Lung (tissue), 13 donors: Measurements from ENCODE around the gene ERGIC1. TPM values are rescaled to one million over a fixed set of nuclear protein-coding genes. Genes with fewer than 3 reads are reported as not detected.

Experiments used
- ATAC-seq: fragments of 200-7000 bp; cut with Tn5 transposase; one replicate; pipeline ENCODE4 v1.9.1; 2020; ENCODE audit warnings: moderate number of reproducible peaks; ENCODE audit not compliant: insufficient read depth, low FRiP score
- DNase-seq, 3 donors: peaks; one replicate each; pipeline ENCODE4 v3.0.0-alpha.2; 2013 to 2017
- H3K27ac ChIP-seq, 2 donors: one replicate each; pipeline ENCODE4 v1.5.1; 2013; ENCODE audit warnings: mild to moderate bottlenecking in 2 of 2, moderate library complexity in 2 of 2, control low read depth in 1 of 2, inconsistent platforms in 1 of 2, low read depth in 1 of 2, low read length in 1 of 2
- H3K27me3 ChIP-seq, 3 donors: one replicate each; pipeline ENCODE4 v1.5.1; 2013; ENCODE audit warnings: low read length in 2 of 3; ENCODE audit not compliant: control insufficient read depth in 3 of 3, insufficient read depth in 3 of 3
- H3K36me3 ChIP-seq, 4 donors: one replicate each; pipeline ENCODE4 v1.5.1; 2013; ENCODE audit warnings: low read length in 4 of 4, mild to moderate bottlenecking in 1 of 4, moderate library complexity in 1 of 4; ENCODE audit not compliant: control insufficient read depth in 4 of 4, insufficient read depth in 4 of 4
- H3K4me1 ChIP-seq, 5 donors: one replicate each; pipeline ENCODE4 v1.5.1; 2013; ENCODE audit warnings: low read length in 5 of 5, mild to moderate bottlenecking in 2 of 5, moderate library complexity in 1 of 5; ENCODE audit not compliant: control insufficient read depth in 5 of 5, insufficient read depth in 5 of 5
- H3K4me3 ChIP-seq: one replicate; pipeline ENCODE4 v1.5.1; 2013; ENCODE audit warnings: mild to moderate bottlenecking, control low read depth, moderate library complexity
- H3K9ac ChIP-seq, 2 donors: one replicate each; pipeline ENCODE4 v1.5.1; 2013; ENCODE audit warnings: low read length in 2 of 2, control low read depth in 1 of 2; ENCODE audit not compliant: insufficient read depth in 1 of 2
- H3K9me3 ChIP-seq, 4 donors: one replicate each; pipeline ENCODE4 v1.5.1; 2013; ENCODE audit warnings: low read length in 3 of 4, mild to moderate bottlenecking in 1 of 4, moderate library complexity in 1 of 4; ENCODE audit not compliant: control insufficient read depth in 4 of 4, insufficient read depth in 3 of 4
- CTCF ChIP-seq: IDR thresholded peaks from 2 replicates; pipeline ENCODE4 v1.5.1; 2012; ENCODE audit warnings: mild to moderate bottlenecking; ENCODE audit errors: control extremely low read depth, extremely low read depth
- WGBS, 2 donors: extraction: QIAGEN DNeasy Blood & Tissue Kit; methylation state at CpG; one replicate each; pipeline ENCODE4 v1.1.7; 2013; 5-methylcytosine and 5-hydroxymethylcytosine counted together
- polyA plus RNA-seq, 2 donors: library from polyadenylated mRNA; stranded (reverse); fragments of 200-250 nt; gene quantifications; one replicate each; pipeline ENCODE4 v1.2.1, GENCODE V29; 2013
- small RNA-seq: library from RNA; depleted of rRNA; stranded (forward); fragments of <200 nt; gene quantifications from one replicate; pipeline ENCODE3, GENCODE V24; 2014; ENCODE audit warnings: low replicate concordance
- total RNA-seq, 2 donors: library from RNA; depleted of rRNA in 1 of 2; stranded (reverse); fragments of >200 nt in 1 of 2; gene quantifications; one replicate each; pipeline ENCODE4 v1.2.1, GENCODE V29; 2014 to 2021
- donor health status: control.
- donor health status: control.
- donor health status: Bipolar disorder and iron deficiency.
- donor health status: healthy.
- donor health status: DM: yes; HTN: yes; CAD: no.

The ERGIC1 gene
- total and polyA plus RNA-seq, 4 donors = 62.2 to 215 (median 163) TPM

GRCh38 chr5:172999372-172999973 lies 165.4 kb downstream of the ERGIC1 start:
- DNase-seq (no peak), ATAC-seq (no peak)
- no peak for TF ChIP-seq CTCF
- Histone ChIP-seq H3K9ac (no peak overlapping the region), H3K4me1 (peaks cover 0 to 7% (median 0%) of the 10 kb centered on the region in 5 donors), H3K27me3 (no peaks in the 10 kb centered on the region), H3K9me3 (no peaks in the 10 kb centered on the region), H3K4me3 (no peak overlapping the region), H3K27ac (no peak overlapping the region), H3K36me3 (peaks cover 4 to 12% (median 7%) of the 10 kb centered on the region in 4 donors)
- WGBS, 2 donors = 80 to 89% methylated on average over 3 of the region's 3 CpGs

- 63 to 92% methylated on average over 1 of the region's 1 CpG for WGBS, 2 donors
- no peak for TF ChIP-seq CTCF
- peak in 1 of 3 donors; percentile 26 for DNase-seq
- H3K27ac ChIP-seq = no peak overlapping the region
- H3K27me3 ChIP-seq = no peaks in the 10 kb centered on the region
- no peak overlapping the region for H3K9ac ChIP-seq
- H3K9me3 ChIP-seq = no peaks in the 10 kb centered on the region
- no peak overlapping the region for H3K4me3 ChIP-seq
- no peak for ATAC-seq
- peaks cover 0 to 10% (median 0%) of the 10 kb centered on the region in 5 donors for H3K4me1 ChIP-seq
- H3K36me3 ChIP-seq = peaks cover 2 to 9% (median 7%) of the 10 kb centered on the region in 4 donors
Observed at GRCh38 chr5:172999974-173000373, 165.9 kb downstream of the ERGIC1 start.

GRCh38 chr5:173001229-173001841 lies 167.3 kb downstream of the ERGIC1 start:
- Histone ChIP-seq H3K9ac (no peak overlapping the region), H3K4me1 (peaks cover 0 to 10% (median 0%) of the 10 kb centered on the region in 5 donors), H3K4me3 (no peak overlapping the region), H3K27ac (no peak overlapping the region), H3K9me3 (no peaks in the 10 kb centered on the region), H3K36me3 (peaks cover 0 to 2% (median 0%) of the 10 kb centered on the region in 4 donors), H3K27me3 (no peaks in the 10 kb centered on the region)
- 81 to 82% methylated on average over 9 of the region's 9 CpGs for WGBS, 2 donors
- ATAC-seq (no peak), DNase-seq (no peak)
- no peak for TF ChIP-seq CTCF

Small RNAs within 50 kb of the gene (small RNA-seq; reads per million reads assigned to genes)
- gene AC022217.4 = not detected

Other genes starting within 250 kb of the ERGIC1 start
- 10 to 100 TPM; 17.5 to 26.4 TPM for gene NEURL1B, start 193.0 kb upstream of the ERGIC1 start, total RNA-seq
- 1 to 10 TPM; 5.1 to 6.0 TPM for gene NEURL1B, start 193.0 kb upstream of the ERGIC1 start, polyA plus RNA-seq
- gene DUSP1, start 63.1 kb upstream of the ERGIC1 start, total RNA-seq = 100 to 1,000 TPM; 310 to 377 TPM
- 1,000 to 10,000 TPM in 1 of 2 donors, 100 to 1,000 TPM in 1; 138 to 1,153 TPM for gene DUSP1, start 63.1 kb upstream of the ERGIC1 start, polyA plus RNA-seq
- 10 to 100 TPM; 29.2 to 33.8 TPM for gene RPL26L1, start 125.2 kb downstream of the ERGIC1 start, total RNA-seq
- gene RPL26L1, start 125.2 kb downstream of the ERGIC1 start, polyA plus RNA-seq = 10 to 100 TPM; 69.3 to 81.1 TPM
- 100 to 1,000 TPM; 113 to 262 TPM for gene ATP6V0E1, start 149.5 kb downstream of the ERGIC1 start, total RNA-seq
- gene ATP6V0E1, start 149.5 kb downstream of the ERGIC1 start, polyA plus RNA-seq = 100 to 1,000 TPM; 444 to 502 TPM
- gene CREBRF, start 222.1 kb downstream of the ERGIC1 start, total RNA-seq = 10 to 100 TPM; 22.8 to 48.5 TPM
- gene CREBRF, start 222.1 kb downstream of the ERGIC1 start, polyA plus RNA-seq = 1 to 10 TPM; 8.1 to 8.7 TPM